Stimulated activated CD8-positive, alpha-beta memory T cell treated with anti-CD3 and anti-CD28 coated beads, Interleukin-7, amount 100 ng/mL, for 24 hours (primary cell): ENCODE measurements around the gene MARCOL.
"Not testable (repeated sequence)": the region's sequence is repeated elsewhere in the genome, so short reads cannot be mapped to it uniquely, and the experiment has no call there.

Experiments
- DNase-seq: peaks from one replicate; pipeline ENCODE4 v3.0.0-alpha.2; 2020; ENCODE audit warnings: low read depth

The MARCOL gene

GRCh38 chr5:148268566-148268965, 30.2 kb downstream of the MARCOL start, which contains the start of gene SPINK13:
Gene SPINK13 (plus strand): TSS chr5:148268794. CDS start chr5:148270073, 1,279 bp downstream.
- DNase-seq = no peak

- DNase-seq = not testable (repeated sequence)
These were observed 36.8 kb downstream of the MARCOL start for GRCh38 chr5:148275129-148275528.

GRCh38 chr5:148280893-148281292, 42.6 kb downstream of the MARCOL start:
- DNase-seq = not testable (repeated sequence)

- DNase-seq = not testable (repeated sequence)
These were observed 43.0 kb downstream of the MARCOL start for GRCh38 chr5:148281336-148281735.

- no peak for DNase-seq
These were observed 52.2 kb downstream of the MARCOL start for GRCh38 chr5:148290271-148291195.
